ENCODE data around the gene R3HDM1. TPM values are rescaled to one million over a fixed set of nuclear protein-coding genes. Genes with fewer than 3 reads are reported as not detected.

Gene R3HDM1
- total RNA-seq, 4 donors from 2014 or later, result 9.7 to 17.5 (median 11.3) TPM

GRCh38 chr2:135744760-135745314 lies 213.6 kb downstream of the R3HDM1 start:
- 62 to 66% methylated on average over 5 of the region's 5 CpGs for WGBS, 2 donors
- DNase-seq (ENCODE audit: low spot score in 2 of 2), result peak in 1 of 2 donors; percentile 21
- intact Hi-C loops (cut with DNase I; ENCODE audit: low total_unique reads), result no loop called here
- TF ChIP-seq CTCF (IDR thresholded peaks at IDR 0.05) (no peak), POLR2A (IDR thresholded peaks at IDR 0.05) (no peak)
- no peak overlapping the region for H3K4me3 ChIP-seq (ENCODE audit: low read depth, poor library complexity, severe bottlenecking)

- TF ChIP-seq CTCF (IDR thresholded peaks at IDR 0.05) (no peak), POLR2A (IDR thresholded peaks at IDR 0.05) (no peak)
- 61 to 62% methylated on average over 4 of the region's 4 CpGs for WGBS, 2 donors
- intact Hi-C loops (cut with DNase I; ENCODE audit: low total_unique reads), result no loop called here
- no peak for DNase-seq (ENCODE audit: low spot score in 2 of 2)
- no peak overlapping the region for H3K4me3 ChIP-seq (ENCODE audit: low read depth, poor library complexity, severe bottlenecking)
Measured at GRCh38 chr2:135745545-135745944, 214.3 kb downstream of the R3HDM1 start.

GRCh38 chr2:135755573-135755972 lies 224.3 kb downstream of the R3HDM1 start:
- no peak overlapping the region for H3K4me3 ChIP-seq (ENCODE audit: low read depth, poor library complexity, severe bottlenecking)
- intact Hi-C loops (cut with DNase I; ENCODE audit: low total_unique reads), result no loop called here
- TF ChIP-seq POLR2A (IDR thresholded peaks at IDR 0.05) (no peak), CTCF (IDR thresholded peaks at IDR 0.05) (no peak)
- WGBS, 2 donors, result 94 to 98% methylated on average over 2 of the region's 2 CpGs
- DNase-seq (ENCODE audit: low spot score in 2 of 2), result no peak

GRCh38 chr2:135756692-135757091 lies 225.4 kb downstream of the R3HDM1 start:
- WGBS, 2 donors, result 95 to 96% methylated on average over 1 of the region's 1 CpG
- no peak for DNase-seq (ENCODE audit: low spot score in 2 of 2)
- TF ChIP-seq POLR2A (IDR thresholded peaks at IDR 0.05) (no peak), CTCF (IDR thresholded peaks at IDR 0.05) (no peak)
- intact Hi-C loops (cut with DNase I; ENCODE audit: low total_unique reads), result no loop called here
- no peak overlapping the region for H3K4me3 ChIP-seq (ENCODE audit: low read depth, poor library complexity, severe bottlenecking)

- no peak overlapping the region for H3K4me3 ChIP-seq (ENCODE audit: low read depth, poor library complexity, severe bottlenecking)
- no peak for TF ChIP-seq CTCF (IDR thresholded peaks at IDR 0.05)
- TF ChIP-seq POLR2A (IDR thresholded peaks at IDR 0.05), result no peak
- DNase-seq (ENCODE audit: low spot score in 2 of 2), result no peak
- intact Hi-C loops (cut with DNase I; ENCODE audit: low total_unique reads), result no loop called here
Measured at GRCh38 chr2:135762022-135762421, 230.7 kb downstream of the R3HDM1 start.

- WGBS, 2 donors, result 89 to 90% methylated on average over 1 of the region's 1 CpG
- DNase-seq (ENCODE audit: low spot score in 2 of 2), result no peak
Measured at GRCh38 chr2:135762530-135762929, 231.2 kb downstream of the R3HDM1 start.

More at GRCh38 chr2:135762530-135762929, 231.2 kb downstream of the R3HDM1 start:
- H3K4me3 ChIP-seq (ENCODE audit: low read depth, poor library complexity, severe bottlenecking), result no peak overlapping the region
- TF ChIP-seq CTCF (IDR thresholded peaks at IDR 0.05), result no peak
- no peak for TF ChIP-seq POLR2A (IDR thresholded peaks at IDR 0.05)
- intact Hi-C loops (cut with DNase I; ENCODE audit: low total_unique reads), result no loop called here

Measured in lower leg skin (tissue), 4 donors.